A673 (cell line): Measurements from ENCODE around the gene GALNT16.

Source experiments
- CTCF ChIP-seq: fragments of 300-800, 200-600 bp; sonication (generic); conservative IDR thresholded peaks from 2 replicates; pipeline ENCODE4 v1.5.1; 2017; ENCODE audit warnings: low read depth, mild to moderate bottlenecking, antibody characterized with exemption, low read length, moderate library complexity, mixed read lengths
- EZH2 ChIP-seq: fragments of 200-600 bp; sonication (generic); IDR thresholded peaks from 2 replicates; pipeline ENCODE4 v1.6.1; 2017; ENCODE audit warnings: borderline replicate concordance, low read depth, mild to moderate bottlenecking, mixed read lengths, antibody characterized with exemption, low read length; ENCODE audit not compliant: poor library complexity, severe bottlenecking

DNA sequence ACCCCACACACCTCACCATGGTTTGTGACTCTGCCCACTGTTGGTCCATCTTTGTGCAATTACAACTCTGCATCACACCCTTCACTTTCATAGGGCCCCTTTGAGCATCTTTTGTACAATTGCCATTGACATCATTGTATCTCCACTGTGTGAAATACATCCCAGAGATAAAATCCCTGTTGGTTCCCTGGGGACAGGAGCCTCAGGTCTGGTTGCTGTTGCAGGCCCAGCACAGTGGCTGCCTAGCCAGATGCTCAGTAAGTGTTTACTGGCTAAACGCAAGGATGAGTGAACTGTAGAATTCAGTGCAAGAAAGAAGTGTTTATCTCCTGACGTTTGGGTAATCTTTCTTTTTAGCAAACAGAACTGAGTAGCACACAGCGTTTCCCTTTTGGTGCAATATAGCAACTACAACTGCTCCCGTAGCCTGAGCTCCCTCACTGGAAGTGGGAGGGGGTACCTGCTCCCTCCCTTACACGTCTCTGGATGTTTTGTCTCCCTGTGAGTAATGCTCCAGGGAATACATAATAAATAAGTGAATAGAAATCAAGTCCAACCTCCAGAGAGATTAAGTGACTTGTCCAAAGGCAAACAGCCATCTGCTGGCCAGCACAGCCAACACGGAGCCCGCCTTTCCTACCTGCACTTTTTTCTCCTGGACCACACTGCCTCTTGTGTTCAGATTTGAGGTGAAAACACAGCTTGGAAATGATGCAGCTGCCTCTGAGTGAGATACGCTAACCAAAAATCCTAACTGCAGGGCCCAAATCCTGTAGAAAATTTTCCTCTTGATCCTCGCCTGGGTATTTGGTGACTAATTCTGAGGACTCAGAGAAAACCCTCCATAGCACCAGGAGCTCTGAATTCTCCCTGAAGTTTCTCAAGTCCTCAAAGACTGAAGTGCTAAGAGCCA, 27.4 kb downstream of the GALNT16 start:
- TF ChIP-seq CTCF (no peak), EZH2 (no peak)
